Panc1 (cell line): ENCODE results near the gene PPP1R26. TPM values are rescaled to one million over a fixed set of nuclear protein-coding genes. Genes with fewer than 3 reads are reported as not detected.

Source experiments
- ATAC-seq: fragments of 200-7000 bp; cut with Tn5 transposase; 2 replicates; pipeline ENCODE4 v1.9.1; 2020; ENCODE audit warnings: mild to moderate bottlenecking, moderate library complexity
- BruUV-seq: library from RNA; stranded (reverse); fragments of 400-500 nt; replicated peaks from 2 replicates; lab custom pipeline; 2021; lab: Mats Ljungman, UMichigan
- CTCF ChIA-PET: fragments of 300-600 bp; sonication (Branson Sonifier 250); formaldehyde crosslinking; loops from one replicate; lab custom pipeline; 2022; ENCODE audit warnings: antibody characterized with exemption; lab: Charles Lee
- POLR2A ChIA-PET: fragments of 300-600 bp; sonication (Branson Sonifier 250); formaldehyde crosslinking; loops from one replicate; lab custom pipeline; 2022; ENCODE audit warnings: antibody characterized with exemption; lab: Charles Lee
- DNase-seq: peaks from one replicate; pipeline ENCODE4 v3.0.0-alpha.2; 2010; ENCODE audit warnings: low read depth, low spot score
- H3K27ac ChIP-seq: 2 replicates; pipeline ENCODE4 v1.5.1; 2011; ENCODE audit warnings: mild to moderate bottlenecking, low read length, inconsistent platforms
- H3K27me3 ChIP-seq: fragments of 200-500 bp; sonication (Bioruptor generic); 2 replicates; pipeline ENCODE4 v1.6.0; 2014; ENCODE audit warnings: low read length, inconsistent platforms; ENCODE audit not compliant: control insufficient read depth, insufficient read depth
- H3K36me3 ChIP-seq: fragments of 200-500 bp; sonication (Bioruptor generic); 2 replicates; pipeline ENCODE4 v1.5.1; 2014; ENCODE audit warnings: inconsistent platforms, mild to moderate bottlenecking, low read length, moderate library complexity; ENCODE audit not compliant: control insufficient read depth, insufficient read depth
- H3K4me1 ChIP-seq: 2 replicates; pipeline ENCODE4 v1.5.1; 2011; ENCODE audit warnings: inconsistent platforms, mild to moderate bottlenecking, low read length, moderate library complexity; ENCODE audit not compliant: control insufficient read depth, insufficient read depth
- H3K4me3 ChIP-seq, 2 experiments: 2 replicates each; pipeline ENCODE4 v1.5.1; 2011 to 2012; ENCODE audit warnings: low read depth in 2 of 2, low read length in 2 of 2, mild to moderate bottlenecking in 2 of 2, inconsistent platforms in 1 of 2, moderate library complexity in 1 of 2
- H3K9me3 ChIP-seq: fragments of 200-500 bp; sonication (Bioruptor generic); 2 replicates; pipeline ENCODE4 v1.5.1; 2014; ENCODE audit warnings: low read depth, mild to moderate bottlenecking, inconsistent platforms, low read length, moderate library complexity; ENCODE audit not compliant: control insufficient read depth, insufficient read depth
- POLR2AphosphoS5 ChIP-seq: IDR thresholded peaks from 2 replicates; pipeline ENCODE4 v1.6.1; 2012; ENCODE audit warnings: mild to moderate bottlenecking, low read depth, low read length, moderate library complexity
- REST ChIP-seq, 2 experiments: IDR thresholded peaks; 2 replicates each; pipeline ENCODE4 v1.6.1; 2011 to 2012; ENCODE audit warnings: low read depth in 2 of 2, control low read depth in 1 of 2, low read length in 1 of 2, mild to moderate bottlenecking in 1 of 2, moderate library complexity in 1 of 2; ENCODE audit not compliant: insufficient read depth in 1 of 2
- SIN3A ChIP-seq: IDR thresholded peaks from 2 replicates; pipeline ENCODE4 v1.6.1; 2012; ENCODE audit warnings: low read depth, mild to moderate bottlenecking, low read length, moderate library complexity, borderline replicate concordance; ENCODE audit not compliant: insufficient read depth
- TCF7L2 ChIP-seq: IDR thresholded peaks from 2 replicates; pipeline ENCODE4 v1.6.1; 2011; ENCODE audit warnings: mild to moderate bottlenecking, low read depth, low read length, inconsistent platforms
- in situ Hi-C: cut with HindIII; loops from 2 replicates; pipeline ENCODE4 v1.10.0; 2016; ENCODE audit warnings: low sequenced_read_pairs, low pct_unique_long_range_greater_than_20kb
- intact Hi-C: fragments of 100-400 bp; cut with micrococcal nuclease; formaldehyde crosslinking; loops from one replicate; pipeline ENCODE4 v1.10.0; 2022; ENCODE audit not compliant: unreplicated experiment
- total RNA-seq: library from RNA; stranded (reverse); gene quantifications from one replicate; pipeline ENCODE4 v1.2.1, GENCODE V29; 2021; ENCODE audit not compliant: unreplicated experiment
- TF ChIP-seq, protein P1 (sequence below): fragments of 450-650 bp; IDR thresholded peaks from 2 replicates; pipeline ENCODE4 v1.5.1; 2017; ENCODE audit warnings: mild to moderate bottlenecking

The PPP1R26 gene
- total RNA-seq, 1 experiment from 2014 or later, result 17.5 TPM

GRCh38 chr9:135454737-135455136, 24.8 kb upstream of the PPP1R26 start:
- no peaks in the 10 kb centered on the region for H3K9me3 ChIP-seq
- intact Hi-C loops, result no loop called here
- peaks cover 3% of the 10 kb centered on the region; the same call in 1 of the 2 replicates for H3K27me3 ChIP-seq
- H3K4me3 ChIP-seq, result no peak overlapping the region
- no peak overlapping the region for H3K27ac ChIP-seq
- no peak for ATAC-seq
- BruUV-seq, result no TSS peak
- no peak for DNase-seq
- TF ChIP-seq POLR2AphosphoS5 (no peak), TCF7L2 (no peak), SIN3A (no peak), REST (IDR thresholded peaks at IDR 0.05; ENCODE audit: insufficient read depth in 1 of 2, low read depth in 2 of 2, low read length in 1 of 2) (no peak)
- TF ChIP-seq, protein P1, sequence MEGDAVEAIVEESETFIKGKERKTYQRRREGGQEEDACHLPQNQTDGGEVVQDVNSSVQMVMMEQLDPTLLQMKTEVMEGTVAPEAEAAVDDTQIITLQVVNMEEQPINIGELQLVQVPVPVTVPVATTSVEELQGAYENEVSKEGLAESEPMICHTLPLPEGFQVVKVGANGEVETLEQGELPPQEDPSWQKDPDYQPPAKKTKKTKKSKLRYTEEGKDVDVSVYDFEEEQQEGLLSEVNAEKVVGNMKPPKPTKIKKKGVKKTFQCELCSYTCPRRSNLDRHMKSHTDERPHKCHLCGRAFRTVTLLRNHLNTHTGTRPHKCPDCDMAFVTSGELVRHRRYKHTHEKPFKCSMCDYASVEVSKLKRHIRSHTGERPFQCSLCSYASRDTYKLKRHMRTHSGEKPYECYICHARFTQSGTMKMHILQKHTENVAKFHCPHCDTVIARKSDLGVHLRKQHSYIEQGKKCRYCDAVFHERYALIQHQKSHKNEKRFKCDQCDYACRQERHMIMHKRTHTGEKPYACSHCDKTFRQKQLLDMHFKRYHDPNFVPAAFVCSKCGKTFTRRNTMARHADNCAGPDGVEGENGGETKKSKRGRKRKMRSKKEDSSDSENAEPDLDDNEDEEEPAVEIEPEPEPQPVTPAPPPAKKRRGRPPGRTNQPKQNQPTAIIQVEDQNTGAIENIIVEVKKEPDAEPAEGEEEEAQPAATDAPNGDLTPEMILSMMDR, result no peak
- CTCF ChIA-PET, result no interaction called here
- H3K4me1 ChIP-seq, result no peaks in the 10 kb centered on the region
- in situ Hi-C loops, result no loop called here
- H3K36me3 ChIP-seq, result no peaks in the 10 kb centered on the region
- POLR2A ChIA-PET, result no interaction called here

- no TSS peak for BruUV-seq
- H3K4me3 ChIP-seq, result no peak overlapping the region
- ChIA-PET CTCF (no interaction called here), POLR2A (no interaction called here)
- peaks cover 3% of the 10 kb centered on the region; the same call in 1 of the 2 replicates for H3K27me3 ChIP-seq
- intact Hi-C loops, result no loop called here
- ATAC-seq (no peak), DNase-seq (no peak)
- TF ChIP-seq, protein P1, result no peak
- TF ChIP-seq POLR2AphosphoS5 (no peak), SIN3A (no peak)
- H3K27ac ChIP-seq, result no peak overlapping the region
- H3K9me3 ChIP-seq, result no peaks in the 10 kb centered on the region
- in situ Hi-C loops, result no loop called here
- H3K4me1 ChIP-seq, result no peaks in the 10 kb centered on the region
- H3K36me3 ChIP-seq, result no peaks in the 10 kb centered on the region
Measured at GRCh38 chr9:135455401-135456030, 24.1 kb upstream of the PPP1R26 start.
